OCI-LY1 (cell line): ENCODE results near the gene RGMA.

Experiments
- EZH2 ChIP-seq: fragments of 200-600 bp; sonication (generic), shearing (Covaris generic); IDR thresholded peaks from 2 replicates; pipeline ENCODE4 v1.8.0; 2017; ENCODE audit warnings: borderline replicate concordance, mixed run types, mild to moderate bottlenecking, antibody characterized with exemption, low read length, moderate library complexity, mixed read lengths
- TF ChIP-seq, protein P1 (sequence below): fragments of 200-600 bp; sonication (generic), shearing (Covaris generic); IDR thresholded peaks from 2 replicates; pipeline ENCODE4 v1.5.1; 2017; ENCODE audit warnings: mild to moderate bottlenecking, antibody characterized with exemption, low read length, moderate library complexity, mixed read lengths

DNA sequence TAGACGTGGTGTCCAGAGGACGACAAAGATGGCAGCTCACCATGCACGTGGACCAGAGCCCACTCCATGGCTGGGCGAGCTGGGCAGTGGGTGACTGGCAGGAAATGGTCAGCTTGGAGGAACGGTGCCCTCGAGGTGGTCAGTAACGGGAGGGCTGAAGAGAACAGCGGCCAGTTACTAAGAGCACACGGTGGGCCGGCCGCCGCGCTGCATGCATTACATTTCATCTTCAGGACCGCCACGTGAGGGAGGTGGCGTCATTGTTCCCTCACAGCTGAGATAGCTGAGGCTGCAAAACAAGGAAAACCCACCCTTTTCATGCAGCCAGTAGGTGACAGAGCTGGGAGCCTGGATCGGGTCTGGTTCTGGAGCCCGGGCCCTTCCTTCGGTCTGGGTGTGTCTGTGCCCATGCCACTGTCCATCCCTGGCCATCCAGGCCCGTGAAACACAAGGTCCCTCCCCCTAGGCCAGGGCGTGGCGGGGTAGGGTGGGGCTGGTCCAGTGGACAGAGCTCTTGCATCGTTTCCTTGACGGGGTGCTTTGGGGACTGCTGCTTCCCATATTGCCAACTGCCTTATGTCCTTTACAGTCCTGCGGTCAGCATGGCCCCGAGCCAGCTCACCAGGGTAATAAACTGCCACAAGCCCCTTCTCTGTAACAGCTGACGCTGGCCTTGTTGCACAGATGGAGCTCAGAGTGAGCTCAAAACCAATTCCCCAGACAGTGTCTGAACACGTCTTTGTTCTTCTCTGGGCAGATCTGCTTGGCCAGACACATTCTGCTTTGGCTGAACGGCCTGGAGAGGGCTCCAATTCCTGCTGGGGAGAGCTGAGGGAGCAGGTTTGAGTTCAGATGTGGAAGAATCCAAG is 51.8 kb downstream of the RGMA start:
- TF ChIP-seq, protein P1, sequence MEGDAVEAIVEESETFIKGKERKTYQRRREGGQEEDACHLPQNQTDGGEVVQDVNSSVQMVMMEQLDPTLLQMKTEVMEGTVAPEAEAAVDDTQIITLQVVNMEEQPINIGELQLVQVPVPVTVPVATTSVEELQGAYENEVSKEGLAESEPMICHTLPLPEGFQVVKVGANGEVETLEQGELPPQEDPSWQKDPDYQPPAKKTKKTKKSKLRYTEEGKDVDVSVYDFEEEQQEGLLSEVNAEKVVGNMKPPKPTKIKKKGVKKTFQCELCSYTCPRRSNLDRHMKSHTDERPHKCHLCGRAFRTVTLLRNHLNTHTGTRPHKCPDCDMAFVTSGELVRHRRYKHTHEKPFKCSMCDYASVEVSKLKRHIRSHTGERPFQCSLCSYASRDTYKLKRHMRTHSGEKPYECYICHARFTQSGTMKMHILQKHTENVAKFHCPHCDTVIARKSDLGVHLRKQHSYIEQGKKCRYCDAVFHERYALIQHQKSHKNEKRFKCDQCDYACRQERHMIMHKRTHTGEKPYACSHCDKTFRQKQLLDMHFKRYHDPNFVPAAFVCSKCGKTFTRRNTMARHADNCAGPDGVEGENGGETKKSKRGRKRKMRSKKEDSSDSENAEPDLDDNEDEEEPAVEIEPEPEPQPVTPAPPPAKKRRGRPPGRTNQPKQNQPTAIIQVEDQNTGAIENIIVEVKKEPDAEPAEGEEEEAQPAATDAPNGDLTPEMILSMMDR = no peak
- TF ChIP-seq EZH2 = no peak
